AG09319 (cell line): ENCODE data around the gene CBX5.

Experiments
- DNase-seq: peaks from one replicate; pipeline ENCODE4 v3.0.0-alpha.2; 2010; ENCODE audit warnings: low read depth; ENCODE audit errors: extremely low read depth
- CTCF ChIP-seq: IDR thresholded peaks from 2 replicates; pipeline ENCODE4 v1.5.1; 2011; ENCODE audit warnings: low read depth, mild to moderate bottlenecking, inconsistent platforms, low read length, moderate library complexity

The CBX5 gene

GRCh38 chr12:54225666-54226065, 54.3 kb downstream of the CBX5 start:
- no peak for TF ChIP-seq CTCF
- DNase-seq = no peak

- TF ChIP-seq CTCF = no peak
- peak; percentile 73 for DNase-seq
These were observed 57.3 kb downstream of the CBX5 start for GRCh38 chr12:54222609-54223008.

GRCh38 chr12:54221402-54221984, 58.4 kb downstream of the CBX5 start:
- no peak for TF ChIP-seq CTCF

DNA sequence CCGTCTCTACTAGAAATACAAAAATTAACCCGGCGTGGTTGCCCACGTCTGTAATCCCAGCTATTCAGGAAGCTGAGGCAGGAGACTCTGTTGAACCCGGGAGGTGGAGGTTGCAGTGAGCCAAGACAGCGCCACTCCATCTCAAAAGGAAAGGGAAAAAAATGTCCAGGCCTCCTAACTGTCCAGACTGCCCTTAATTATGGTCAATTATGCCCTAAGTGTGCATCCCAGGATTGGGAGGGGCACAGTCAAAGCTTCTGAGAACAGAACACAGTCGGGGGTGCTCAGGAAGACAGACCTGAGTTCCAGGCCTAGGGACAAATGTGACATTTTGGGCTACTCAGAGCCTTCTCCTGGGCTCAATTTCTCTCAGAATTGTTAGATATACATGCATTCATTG, 59.4 kb downstream of the CBX5 start:
- no peak for TF ChIP-seq CTCF
- DNase-seq = no peak

More at GRCh38 chr12:54221402-54221984, 58.4 kb downstream of the CBX5 start:
- DNase-seq = no peak

DNA sequence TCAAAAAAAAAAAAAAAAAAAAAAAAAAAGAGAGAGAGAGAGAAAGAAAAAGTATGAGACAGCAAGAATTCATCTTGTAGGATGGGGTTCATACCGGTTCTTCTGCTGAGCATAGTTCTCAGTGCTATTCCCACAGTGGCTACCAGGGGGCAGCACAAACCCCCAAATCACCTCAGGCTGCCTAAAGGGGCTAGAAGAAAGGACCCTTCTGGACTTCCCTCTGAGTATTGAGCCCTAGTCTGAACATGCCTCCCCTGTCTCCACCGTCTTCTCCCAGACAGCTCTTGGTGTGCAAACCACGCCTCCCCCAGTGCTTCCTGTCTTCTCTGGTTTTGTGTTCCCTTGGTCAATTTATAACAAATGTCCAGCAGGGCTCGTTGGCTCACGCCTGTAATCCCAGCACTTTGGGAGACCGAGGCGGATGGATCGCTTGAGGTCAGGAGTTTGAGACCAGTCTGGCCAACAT, 59.8 kb downstream of the CBX5 start:
- TF ChIP-seq CTCF = peak; percentile 87
- DNase-seq = no peak

GRCh38 chr12:54217774-54218241, 62.1 kb downstream of the CBX5 start:
- no peak for TF ChIP-seq CTCF
- DNase-seq = no peak

GRCh38 chr12:54216797-54217661, 62.9 kb downstream of the CBX5 start:
- DNase-seq = no peak
- TF ChIP-seq CTCF = peak; percentile 82
